Fibroblast of skin of right biceps (primary cell): ENCODE results near the gene FAM89B.
"Not testable (repeated sequence)": the region's sequence is repeated elsewhere in the genome, so short reads cannot be mapped to it uniquely, and the experiment has no call there.

ENCODE experiments used
- DNase-seq: peaks from one replicate; pipeline ENCODE4 v3.0.0-alpha.2; 2013

Gene FAM89B

GRCh38 chr11:65572356-65573051 is at the start of gene FAM89B:
TSS of gene FAM89B (plus strand) at chr11:65572538. CDS start at chr11:65572670, 132 bp downstream.
- peak; percentile 88 for DNase-seq

- not testable (repeated sequence) for DNase-seq
Measured at GRCh38 chr11:65522718-65523630, 49.4 kb upstream of the FAM89B start.

GRCh38 chr11:65523631-65523968 is 48.7 kb upstream of the FAM89B start:
- not testable (repeated sequence) for DNase-seq

- no peak for DNase-seq
Measured at GRCh38 chr11:65524014-65524740, 48.2 kb upstream of the FAM89B start.

- peak; percentile 84 for DNase-seq
Measured at GRCh38 chr11:65524741-65525545, 47.4 kb upstream of the FAM89B start, which contains the start of gene SCYL1. TSS of gene SCYL1 (plus strand) at chr11:65525083. CDS start at chr11:65525154, 71 bp downstream.

GRCh38 chr11:65525546-65526480 is 46.5 kb upstream of the FAM89B start:
- no peak for DNase-seq

- DNase-seq = no peak
Measured at GRCh38 chr11:65526744-65527143, 45.6 kb upstream of the FAM89B start.

GRCh38 chr11:65528819-65529350 is 43.5 kb upstream of the FAM89B start:
- no peak for DNase-seq

- no peak for DNase-seq
Measured at GRCh38 chr11:65529475-65530156, 42.7 kb upstream of the FAM89B start.

- DNase-seq = no peak
Measured at GRCh38 chr11:65530157-65530496, 42.2 kb upstream of the FAM89B start.

GRCh38 chr11:65532388-65533064 is 39.8 kb upstream of the FAM89B start:
- DNase-seq = no peak

GRCh38 chr11:65535102-65535501 is 37.2 kb upstream of the FAM89B start:
- no peak for DNase-seq

- no peak for DNase-seq
Measured at GRCh38 chr11:65536412-65537295, 35.7 kb upstream of the FAM89B start.

GRCh38 chr11:65537296-65537597 is 35.1 kb upstream of the FAM89B start:
- no peak for DNase-seq

GRCh38 chr11:65537620-65538231 is 34.6 kb upstream of the FAM89B start:
- no peak for DNase-seq

GRCh38 chr11:65538232-65538914 is 34.0 kb upstream of the FAM89B start:
- no peak for DNase-seq

- DNase-seq = no peak
Measured at GRCh38 chr11:65538915-65539743, 33.2 kb upstream of the FAM89B start.
